HepG2 (cell line): Measurements from ENCODE around the gene DSCAM.

Experiments used
- ARHGAP35 ChIP-seq: sonication (generic); formaldehyde crosslinking; IDR thresholded peaks from 2 replicates; pipeline ENCODE4 v1.9.0; 2022; ENCODE audit warnings: mild to moderate bottlenecking, inconsistent platforms, moderate library complexity, missing genetic modification reagents, borderline replicate concordance
- MAZ ChIP-seq, 2 experiments: sonication (generic) in 1 of 2; formaldehyde crosslinking in 1 of 2; IDR thresholded peaks; 2 replicates each; pipeline versions ENCODE4 v1.5.0 to v1.6.1; 2012 to 2020; ENCODE audit warnings: low read depth in 2 of 2, mild to moderate bottlenecking in 2 of 2, borderline replicate concordance in 1 of 2, improper control_type of control experiment in 1 of 2, low read length in 1 of 2, missing genetic modification reagents in 1 of 2, moderate library complexity in 1 of 2
- NFE2L1 ChIP-seq: sonication (generic); formaldehyde crosslinking; IDR thresholded peaks from 2 replicates; pipeline ENCODE4 v1.4.0; 2020; ENCODE audit warnings: missing genetic modification reagents, mild to moderate bottlenecking, borderline replicate concordance
- NR2F2 ChIP-seq: IDR thresholded peaks from 2 replicates; pipeline ENCODE4 v1.6.1; 2012; ENCODE audit warnings: low read depth, inconsistent platforms, borderline replicate concordance
- POLR2AphosphoS5 ChIP-seq: IDR thresholded peaks from 2 replicates; pipeline ENCODE4 v1.6.1; 2012; ENCODE audit warnings: low read depth, low read length
- PPARG ChIP-seq: conservative IDR thresholded peaks from 2 replicates; pipeline ENCODE4 v1.6.1; 2016; ENCODE audit warnings: missing biosample characterization, missing genetic modification reagents
- SP1 ChIP-seq, 2 experiments: fragments of 450-650 bp in 1 of 2; sonication (generic) in 1 of 2; formaldehyde crosslinking in 1 of 2; IDR thresholded peaks; 2 replicates each; pipeline versions ENCODE4 v1.4.0 to v1.6.1; 2016 to 2020; ENCODE audit warnings: missing genetic modification reagents in 1 of 2
- ZNF232 ChIP-seq: sonication (generic); formaldehyde crosslinking; IDR thresholded peaks from 2 replicates; pipeline ENCODE4 v1.4.0; 2020; ENCODE audit warnings: missing genetic modification reagents, borderline replicate concordance
- ZNF274 ChIP-seq: sonication (generic); formaldehyde crosslinking; IDR thresholded peaks from 2 replicates; pipeline ENCODE4 v1.5.1; 2020; ENCODE audit warnings: mild to moderate bottlenecking, missing genetic modification reagents
- TF ChIP-seq, protein P1 (sequence below): sonication (generic); formaldehyde crosslinking; IDR thresholded peaks from 2 replicates; pipeline ENCODE4 v1.4.0; 2020; ENCODE audit warnings: mild to moderate bottlenecking, missing genetic modification reagents, borderline replicate concordance
- TF ChIP-seq, protein P2 (sequence below): sonication (generic); formaldehyde crosslinking; IDR thresholded peaks from 2 replicates; pipeline ENCODE4 v1.5.0; 2020; ENCODE audit warnings: mild to moderate bottlenecking, missing genetic modification reagents
- TF ChIP-seq, protein P3 (sequence below): sonication (generic); formaldehyde crosslinking; IDR thresholded peaks from 2 replicates; pipeline ENCODE4 v1.5.0; 2020; ENCODE audit warnings: mild to moderate bottlenecking, missing genetic modification reagents, moderate library complexity

DNA sequence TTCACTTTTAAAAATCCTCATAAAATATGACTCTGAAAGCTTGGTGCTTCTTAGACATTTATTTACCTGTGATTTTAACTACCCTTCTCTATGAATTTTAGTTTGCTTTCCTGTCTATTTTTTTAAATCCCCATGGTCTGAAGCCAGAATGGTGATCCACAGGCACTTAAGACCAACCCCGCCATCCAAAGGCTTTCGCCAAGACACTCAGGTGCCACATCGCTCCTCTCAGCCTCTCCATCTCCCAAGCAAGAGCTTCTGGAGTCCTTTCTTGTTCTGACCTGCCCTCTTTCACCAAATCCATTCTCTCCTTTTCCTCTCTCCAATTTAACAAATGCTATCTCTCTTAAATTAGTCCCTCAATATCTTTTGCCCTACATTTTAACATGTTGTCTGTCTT lies 515.2 kb downstream of the DSCAM start:
- TF ChIP-seq PPARG (CRISPR knock-in tag), result no peak
- TF ChIP-seq, protein P1, sequence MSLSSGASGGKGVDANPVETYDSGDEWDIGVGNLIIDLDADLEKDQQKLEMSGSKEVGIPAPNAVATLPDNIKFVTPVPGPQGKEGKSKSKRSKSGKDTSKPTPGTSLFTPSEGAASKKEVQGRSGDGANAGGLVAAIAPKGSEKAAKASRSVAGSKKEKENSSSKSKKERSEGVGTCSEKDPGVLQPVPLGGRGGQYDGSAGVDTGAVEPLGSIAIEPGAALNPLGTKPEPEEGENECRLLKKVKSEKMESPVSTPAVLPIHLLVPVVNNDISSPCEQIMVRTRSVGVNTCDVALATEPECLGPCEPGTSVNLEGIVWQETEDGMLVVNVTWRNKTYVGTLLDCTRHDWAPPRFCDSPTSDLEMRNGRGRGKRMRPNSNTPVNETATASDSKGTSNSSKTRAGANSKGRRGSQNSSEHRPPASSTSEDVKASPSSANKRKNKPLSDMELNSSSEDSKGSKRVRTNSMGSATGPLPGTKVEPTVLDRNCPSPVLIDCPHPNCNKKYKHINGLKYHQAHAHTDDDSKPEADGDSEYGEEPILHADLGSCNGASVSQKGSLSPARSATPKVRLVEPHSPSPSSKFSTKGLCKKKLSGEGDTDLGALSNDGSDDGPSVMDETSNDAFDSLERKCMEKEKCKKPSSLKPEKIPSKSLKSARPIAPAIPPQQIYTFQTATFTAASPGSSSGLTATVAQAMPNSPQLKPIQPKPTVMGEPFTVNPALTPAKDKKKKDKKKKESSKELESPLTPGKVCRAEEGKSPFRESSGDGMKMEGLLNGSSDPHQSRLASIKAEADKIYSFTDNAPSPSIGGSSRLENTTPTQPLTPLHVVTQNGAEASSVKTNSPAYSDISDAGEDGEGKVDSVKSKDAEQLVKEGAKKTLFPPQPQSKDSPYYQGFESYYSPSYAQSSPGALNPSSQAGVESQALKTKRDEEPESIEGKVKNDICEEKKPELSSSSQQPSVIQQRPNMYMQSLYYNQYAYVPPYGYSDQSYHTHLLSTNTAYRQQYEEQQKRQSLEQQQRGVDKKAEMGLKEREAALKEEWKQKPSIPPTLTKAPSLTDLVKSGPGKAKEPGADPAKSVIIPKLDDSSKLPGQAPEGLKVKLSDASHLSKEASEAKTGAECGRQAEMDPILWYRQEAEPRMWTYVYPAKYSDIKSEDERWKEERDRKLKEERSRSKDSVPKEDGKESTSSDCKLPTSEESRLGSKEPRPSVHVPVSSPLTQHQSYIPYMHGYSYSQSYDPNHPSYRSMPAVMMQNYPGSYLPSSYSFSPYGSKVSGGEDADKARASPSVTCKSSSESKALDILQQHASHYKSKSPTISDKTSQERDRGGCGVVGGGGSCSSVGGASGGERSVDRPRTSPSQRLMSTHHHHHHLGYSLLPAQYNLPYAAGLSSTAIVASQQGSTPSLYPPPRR (CRISPR knock-in tag), result no peak
- no peak for TF ChIP-seq ZNF274 (CRISPR knock-in tag)
- no peak for TF ChIP-seq NR2F2
- TF ChIP-seq MAZ (IDR thresholded peaks at IDR 0.05; ENCODE audit: borderline replicate concordance, low read depth, low read length), result no peak
- TF ChIP-seq MAZ (CRISPR knock-in tag; IDR thresholded peaks at IDR 0.05; ENCODE audit: low read depth), result no peak
- no peak for TF ChIP-seq ZNF232 (CRISPR knock-in tag)
- TF ChIP-seq, protein P2, sequence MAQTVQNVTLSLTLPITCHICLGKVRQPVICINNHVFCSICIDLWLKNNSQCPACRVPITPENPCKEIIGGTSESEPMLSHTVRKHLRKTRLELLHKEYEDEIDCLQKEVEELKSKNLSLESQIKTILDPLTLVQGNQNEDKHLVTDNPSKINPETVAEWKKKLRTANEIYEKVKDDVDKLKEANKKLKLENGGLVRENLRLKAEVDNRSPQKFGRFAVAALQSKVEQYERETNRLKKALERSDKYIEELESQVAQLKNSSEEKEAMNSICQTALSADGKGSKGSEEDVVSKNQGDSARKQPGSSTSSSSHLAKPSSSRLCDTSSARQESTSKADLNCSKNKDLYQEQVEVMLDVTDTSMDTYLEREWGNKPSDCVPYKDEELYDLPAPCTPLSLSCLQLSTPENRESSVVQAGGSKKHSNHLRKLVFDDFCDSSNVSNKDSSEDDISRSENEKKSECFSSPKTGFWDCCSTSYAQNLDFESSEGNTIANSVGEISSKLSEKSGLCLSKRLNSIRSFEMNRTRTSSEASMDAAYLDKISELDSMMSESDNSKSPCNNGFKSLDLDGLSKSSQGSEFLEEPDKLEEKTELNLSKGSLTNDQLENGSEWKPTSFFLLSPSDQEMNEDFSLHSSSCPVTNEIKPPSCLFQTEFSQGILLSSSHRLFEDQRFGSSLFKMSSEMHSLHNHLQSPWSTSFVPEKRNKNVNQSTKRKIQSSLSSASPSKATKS (CRISPR knock-in tag), result no peak
- no peak for TF ChIP-seq POLR2AphosphoS5
- TF ChIP-seq SP1 (IDR thresholded peaks at IDR 0.05), result no peak
- TF ChIP-seq SP1 (CRISPR knock-in tag; IDR thresholded peaks at IDR 0.05), result no peak
- TF ChIP-seq ARHGAP35 (CRISPR knock-in tag), result no peak
- TF ChIP-seq, protein P3, sequence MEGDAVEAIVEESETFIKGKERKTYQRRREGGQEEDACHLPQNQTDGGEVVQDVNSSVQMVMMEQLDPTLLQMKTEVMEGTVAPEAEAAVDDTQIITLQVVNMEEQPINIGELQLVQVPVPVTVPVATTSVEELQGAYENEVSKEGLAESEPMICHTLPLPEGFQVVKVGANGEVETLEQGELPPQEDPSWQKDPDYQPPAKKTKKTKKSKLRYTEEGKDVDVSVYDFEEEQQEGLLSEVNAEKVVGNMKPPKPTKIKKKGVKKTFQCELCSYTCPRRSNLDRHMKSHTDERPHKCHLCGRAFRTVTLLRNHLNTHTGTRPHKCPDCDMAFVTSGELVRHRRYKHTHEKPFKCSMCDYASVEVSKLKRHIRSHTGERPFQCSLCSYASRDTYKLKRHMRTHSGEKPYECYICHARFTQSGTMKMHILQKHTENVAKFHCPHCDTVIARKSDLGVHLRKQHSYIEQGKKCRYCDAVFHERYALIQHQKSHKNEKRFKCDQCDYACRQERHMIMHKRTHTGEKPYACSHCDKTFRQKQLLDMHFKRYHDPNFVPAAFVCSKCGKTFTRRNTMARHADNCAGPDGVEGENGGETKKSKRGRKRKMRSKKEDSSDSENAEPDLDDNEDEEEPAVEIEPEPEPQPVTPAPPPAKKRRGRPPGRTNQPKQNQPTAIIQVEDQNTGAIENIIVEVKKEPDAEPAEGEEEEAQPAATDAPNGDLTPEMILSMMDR (CRISPR knock-in tag), result no peak
- no peak for TF ChIP-seq NFE2L1 (CRISPR knock-in tag)
